ENCODE measurements around the gene ALS2CL.
"Not testable (repeated sequence)": the region's sequence is repeated elsewhere in the genome, so short reads cannot be mapped to it uniquely, and the experiment has no call there.

The ALS2CL gene

GRCh38 chr3:46704346-46704745, 10.9 kb upstream of the ALS2CL start:
- FAIRE-seq = not testable (repeated sequence)

GRCh38 chr3:46703013-46703520, 9.6 kb upstream of the ALS2CL start:
- FAIRE-seq = no peak

GRCh38 chr3:46702246-46703012, 8.9 kb upstream of the ALS2CL start:
- FAIRE-seq = no peak

- no peak for FAIRE-seq
Observed at GRCh38 chr3:46701181-46701939, 7.9 kb upstream of the ALS2CL start, which contains the start of gene TMIE. Gene TMIE, plus strand, starts transcription at chr3:46701392. Its CDS starts 96 bp downstream, at chr3:46701488.

GRCh38 chr3:46700772-46701171, 7.3 kb upstream of the ALS2CL start:
- FAIRE-seq = no peak

- no peak for FAIRE-seq
Observed at GRCh38 chr3:46699676-46700523, 6.4 kb upstream of the ALS2CL start.

GRCh38 chr3:46695962-46696894, 2.7 kb upstream of the ALS2CL start:
- no peak for FAIRE-seq

GRCh38 chr3:46695177-46695961, 1.9 kb upstream of the ALS2CL start:
- FAIRE-seq = no peak

GRCh38 chr3:46694520-46694919, 1.0 kb upstream of the ALS2CL start:
- no peak for FAIRE-seq

GRCh38 chr3:46693892-46694226, 380 bp upstream of the ALS2CL start:
- no peak for FAIRE-seq

GRCh38 chr3:46692566-46692990, 901 bp downstream of the ALS2CL start:
- no peak for FAIRE-seq

- FAIRE-seq = no peak
Observed at GRCh38 chr3:46690798-46691197, 2.7 kb downstream of the ALS2CL start.

- FAIRE-seq = no peak
Observed at GRCh38 chr3:46685446-46685845, 8.0 kb downstream of the ALS2CL start.

GRCh38 chr3:46684891-46685290, 8.6 kb downstream of the ALS2CL start:
- no peak for FAIRE-seq

- FAIRE-seq = no peak
Observed at GRCh38 chr3:46682974-46683373, 10.5 kb downstream of the ALS2CL start.

GRCh38 chr3:46681856-46682540, 11.5 kb downstream of the ALS2CL start:
- no peak for FAIRE-seq

- no peak for FAIRE-seq
Observed at GRCh38 chr3:46681387-46681786, 12.1 kb downstream of the ALS2CL start.

GRCh38 chr3:46680298-46680826, 13.1 kb downstream of the ALS2CL start:
- FAIRE-seq = no peak

- FAIRE-seq = no peak
Observed at GRCh38 chr3:46679681-46680080, 13.8 kb downstream of the ALS2CL start.

GRCh38 chr3:46678280-46678679, 15.2 kb downstream of the ALS2CL start:
- no peak for FAIRE-seq
